Lung (tissue), 12 donors: Measurements from ENCODE around the gene HMGB1. TPM values are rescaled to one million over a fixed set of nuclear protein-coding genes. Genes with fewer than 3 reads are reported as not detected.

Experiments used
- ATAC-seq: fragments of 200-7000 bp; cut with Tn5 transposase; one replicate; pipeline ENCODE4 v1.9.1; 2020; ENCODE audit warnings: moderate number of reproducible peaks; ENCODE audit not compliant: insufficient read depth, low FRiP score
- DNase-seq, 3 donors: peaks; one replicate each; pipeline ENCODE4 v3.0.0-alpha.2; 2013 to 2017
- H3K27ac ChIP-seq, 2 donors: one replicate each; pipeline ENCODE4 v1.5.1; 2013; ENCODE audit warnings: mild to moderate bottlenecking in 2 of 2, moderate library complexity in 2 of 2, control low read depth in 1 of 2, inconsistent platforms in 1 of 2, low read depth in 1 of 2, low read length in 1 of 2
- H3K27me3 ChIP-seq, 3 donors: one replicate each; pipeline ENCODE4 v1.5.1; 2013; ENCODE audit warnings: low read length in 2 of 3; ENCODE audit not compliant: control insufficient read depth in 3 of 3, insufficient read depth in 3 of 3
- H3K36me3 ChIP-seq, 4 donors: one replicate each; pipeline ENCODE4 v1.5.1; 2013; ENCODE audit warnings: low read length in 4 of 4, mild to moderate bottlenecking in 1 of 4, moderate library complexity in 1 of 4; ENCODE audit not compliant: control insufficient read depth in 4 of 4, insufficient read depth in 4 of 4
- H3K4me1 ChIP-seq, 5 donors: one replicate each; pipeline ENCODE4 v1.5.1; 2013; ENCODE audit warnings: low read length in 5 of 5, mild to moderate bottlenecking in 2 of 5, moderate library complexity in 1 of 5; ENCODE audit not compliant: control insufficient read depth in 5 of 5, insufficient read depth in 5 of 5
- H3K4me3 ChIP-seq: one replicate; pipeline ENCODE4 v1.5.1; 2013; ENCODE audit warnings: mild to moderate bottlenecking, control low read depth, moderate library complexity
- H3K9ac ChIP-seq, 2 donors: one replicate each; pipeline ENCODE4 v1.5.1; 2013; ENCODE audit warnings: low read length in 2 of 2, control low read depth in 1 of 2; ENCODE audit not compliant: insufficient read depth in 1 of 2
- H3K9me3 ChIP-seq, 4 donors: one replicate each; pipeline ENCODE4 v1.5.1; 2013; ENCODE audit warnings: low read length in 3 of 4, mild to moderate bottlenecking in 1 of 4, moderate library complexity in 1 of 4; ENCODE audit not compliant: control insufficient read depth in 4 of 4, insufficient read depth in 3 of 4
- CTCF ChIP-seq: IDR thresholded peaks from 2 replicates; pipeline ENCODE4 v1.5.1; 2012; ENCODE audit warnings: mild to moderate bottlenecking; ENCODE audit errors: control extremely low read depth, extremely low read depth
- WGBS, 2 donors: extraction: QIAGEN DNeasy Blood & Tissue Kit; methylation state at CpG; one replicate each; pipeline ENCODE4 v1.1.7; 2013; 5-methylcytosine and 5-hydroxymethylcytosine counted together
- polyA plus RNA-seq, 2 donors: library from polyadenylated mRNA; stranded (reverse); fragments of 200-250 nt; gene quantifications; one replicate each; pipeline ENCODE4 v1.2.1, GENCODE V29; 2013
- total RNA-seq, 2 donors: library from RNA; depleted of rRNA in 1 of 2; stranded (reverse); fragments of >200 nt in 1 of 2; gene quantifications; one replicate each; pipeline ENCODE4 v1.2.1, GENCODE V29; 2014 to 2021
- donor health status: control.
- donor health status: control.
- donor health status: Bipolar disorder and iron deficiency.
- donor health status: healthy.
- donor health status: DM: yes; HTN: yes; CAD: no.

The HMGB1 gene
- total and polyA plus RNA-seq, 4 donors: 210 to 374 (median 325) TPM

- DNase-seq: no peak
- Histone ChIP-seq H3K27me3 (no peaks in the 10 kb centered on the region), H3K9me3 (no peaks in the 10 kb centered on the region), H3K36me3 (peaks cover 0 to 16% (median 4%) of the 10 kb centered on the region in 4 donors), H3K27ac (no peak overlapping the region), H3K4me1 (peaks cover 0 to 32% (median 0%) of the 10 kb centered on the region in 5 donors), H3K4me3 (no peak overlapping the region), H3K9ac (peak overlapping the region in 1 of 2 donors; percentile 32)
- no peak for ATAC-seq
- WGBS, 2 donors: 11 to 21% methylated on average over 11 of the region's 11 CpGs
- TF ChIP-seq CTCF: no peak
Measured at GRCh38 chr13:30466358-30466714, 600 bp upstream of the HMGB1 start.

- Histone ChIP-seq H3K27me3 (no peaks in the 10 kb centered on the region), H3K9me3 (no peaks in the 10 kb centered on the region), H3K4me3 (peak overlapping the region; percentile 76), H3K36me3 (peaks cover 0 to 16% (median 5%) of the 10 kb centered on the region in 4 donors), H3K27ac (peak overlapping the region; percentile 99 to 100), H3K4me1 (peaks cover 0 to 32% (median 0%) of the 10 kb centered on the region in 5 donors), H3K9ac (peak overlapping the region in 1 of 2 donors; percentile 71)
- WGBS, 2 donors: 0 to 1% methylated on average over 32 to 41 of the region's 41 CpGs
- ATAC-seq (no peak), DNase-seq (no peak)
- TF ChIP-seq CTCF: no peak
Measured at GRCh38 chr13:30465343-30465592, 468 bp downstream of the HMGB1 start.

GRCh38 chr13:30464496-30465342, 1.0 kb downstream of the HMGB1 start:
- Histone ChIP-seq H3K36me3 (peaks cover 0 to 16% (median 5%) of the 10 kb centered on the region in 4 donors), H3K27me3 (no peaks in the 10 kb centered on the region), H3K9me3 (no peaks in the 10 kb centered on the region), H3K27ac (peak overlapping the region; percentile 93 to 100), H3K4me3 (peak overlapping the region; percentile 46), H3K4me1 (peaks cover 0 to 32% (median 0%) of the 10 kb centered on the region in 5 donors), H3K9ac (peak overlapping the region; percentile 93 to 98)
- 0 to 1% methylated on average over 59 to 126 of the region's 136 CpGs for WGBS, 2 donors
- no peak for TF ChIP-seq CTCF
- DNase-seq (peak; percentile 89 to 93 (median 91)), ATAC-seq (peak; percentile 67)
